GM12878 (cell line): ENCODE data around the gene SLMAP. TPM values are rescaled to one million over a fixed set of nuclear protein-coding genes. Genes with fewer than 3 reads are reported as not detected.

Experiments used
- ATAC-seq: fragments of 200-7000 bp; cut with Tn5 transposase; 3 replicates; pipeline ENCODE4 v1.9.1; 2020; ENCODE audit warnings: mild to moderate bottlenecking, moderate library complexity
- BruUV-seq: library from RNA; stranded (reverse); fragments of 400-500 nt; replicated peaks from 2 replicates; lab custom pipeline; 2021; lab: Mats Ljungman, UMichigan
- CTCF ChIA-PET: fragments of 300-600 bp; sonication (Branson Sonifier 250); formaldehyde crosslinking; extraction: SDS; loops from one replicate; lab custom pipeline; 2021; ENCODE audit warnings: inconsistent platforms; lab: Yijun Ruan, JAX
- POLR2A ChIA-PET: fragments of 350-600 bp; formaldehyde crosslinking; extraction: SDS; loops from one replicate; lab custom pipeline; 2021; ENCODE audit warnings: inconsistent platforms; lab: Charles Lee
- RAD21 ChIA-PET: fragments of 300-600 bp; sonication (Branson Sonifier 250); formaldehyde crosslinking; loops from one replicate; lab custom pipeline; 2023; ENCODE audit warnings: antibody characterized with exemption; ENCODE audit not compliant: unreplicated experiment; lab: Charles Lee
- SMC1A ChIA-PET: fragments of 300-600 bp; sonication (Branson Sonifier 250); formaldehyde crosslinking; loops from one replicate; lab custom pipeline; 2023; ENCODE audit not compliant: unreplicated experiment, uncharacterized antibody; lab: Charles Lee
- DNase-seq: peaks from one replicate; pipeline ENCODE4 v3.0.0-alpha.2; 2011; ENCODE audit warnings: low read depth, low spot score
- FAIRE-seq: peaks from 3 replicates; lab custom pipeline; 2011; peaks lifted over from hg19 to GRCh38; lab: Jason Lieb, UNC
- H2AFZ ChIP-seq: 2 replicates; pipeline ENCODE4 v1.6.0; 2011; ENCODE audit warnings: low read depth, low read length, control low read depth; ENCODE audit not compliant: control insufficient read depth
- H3K27ac ChIP-seq: 2 replicates; pipeline ENCODE4 v1.5.1; 2011; ENCODE audit warnings: control low read depth; ENCODE audit not compliant: control insufficient read depth, insufficient read depth
- H3K27me3 ChIP-seq, 2 experiments: replicated peaks in 1 of 2; 2 replicates each; pipeline versions ENCODE4 v1.6.0 to v1.6.1; 2011; ENCODE audit warnings: low read length in 1 of 2; ENCODE audit not compliant: control insufficient read depth in 2 of 2, insufficient read depth in 2 of 2
- H3K36me3 ChIP-seq, 2 experiments: 2 replicates each; pipeline ENCODE4 v1.5.1; 2011; ENCODE audit warnings: low read length in 1 of 2; ENCODE audit not compliant: control insufficient read depth in 2 of 2, insufficient read depth in 2 of 2
- H3K4me1 ChIP-seq: 2 replicates; pipeline ENCODE4 v1.6.1; 2011; ENCODE audit warnings: mild to moderate bottlenecking, low read length, moderate library complexity, mixed read lengths; ENCODE audit not compliant: control insufficient read depth, insufficient read depth
- H3K4me2 ChIP-seq: 2 replicates; pipeline ENCODE4 v1.6.0; 2011; ENCODE audit warnings: control low read depth; ENCODE audit not compliant: control insufficient read depth, insufficient read depth
- H3K4me3 ChIP-seq: fragments of 200-600 bp; sonication (generic); 2 replicates; pipeline ENCODE4 v1.5.1; 2016
- H3K79me2 ChIP-seq: 2 replicates; pipeline ENCODE4 v1.6.0; 2011; ENCODE audit warnings: low read length; ENCODE audit not compliant: control insufficient read depth, insufficient read depth
- H3K9ac ChIP-seq: 2 replicates; pipeline ENCODE4 v1.8.0; 2011; ENCODE audit warnings: low read length, control low read depth, mixed read lengths; ENCODE audit not compliant: control insufficient read depth, insufficient read depth
- H3K9me3 ChIP-seq: replicated peaks from 3 replicates; pipeline ENCODE4 v1.5.1; 2011; ENCODE audit warnings: mild to moderate bottlenecking, low read length; ENCODE audit not compliant: control insufficient read depth, insufficient read depth
- H4K20me1 ChIP-seq: 2 replicates; pipeline ENCODE4 v1.6.0; 2011; ENCODE audit not compliant: control insufficient read depth, insufficient read depth
- BCL3 ChIP-seq: IDR thresholded peaks from 2 replicates; pipeline ENCODE4 v1.6.1; 2011; ENCODE audit warnings: borderline replicate concordance, low read depth, mild to moderate bottlenecking, moderate library complexity, low read length; ENCODE audit not compliant: insufficient read depth, poor library complexity, severe bottlenecking
- HDGF ChIP-seq: fragments of 450-650 bp; IDR thresholded peaks from 2 replicates; pipeline ENCODE4 v1.6.1; 2016; ENCODE audit warnings: antibody characterized with exemption
- MYC ChIP-seq: IDR thresholded peaks from 2 replicates; pipeline ENCODE4 v1.6.1; 2011; ENCODE audit warnings: mild to moderate bottlenecking, low read length, moderate library complexity, inconsistent platforms; ENCODE audit not compliant: insufficient read depth, insufficient replicate concordance, insufficient read length, severe bottlenecking
- POLR2A ChIP-seq: IDR thresholded peaks from 2 replicates; pipeline ENCODE4 v1.6.1; 2011; ENCODE audit warnings: low read depth, mild to moderate bottlenecking, low read length
- WGBS: methylation state at CpG from one replicate; pipeline ENCODE4 v1.1.6; 2016; ENCODE audit warnings: low lambda C conversion rate; ENCODE audit not compliant: insufficient replicate concordance, insufficient coverage; ENCODE audit errors: missing lambda C conversion rate; 5-methylcytosine and 5-hydroxymethylcytosine counted together
- in situ Hi-C: fragments of 300-500 bp; cut with MboI; formaldehyde crosslinking; loops from 9 replicates; pipeline ENCODE4 v1.14.3; 2018; ENCODE audit warnings: mixed read lengths
- intact Hi-C: fragments of 100-400 bp; cut with micrococcal nuclease; formaldehyde crosslinking; loops from one replicate; pipeline ENCODE4 v1.14.2; 2022; ENCODE audit not compliant: unreplicated experiment
- polyA plus RNA-seq, 11 experiments: library from polyadenylated mRNA; depleted of rRNA in 4 of 11; unstranded in 6 of 11; stranded (reverse) in 5 of 11; fragments of >200 nt; fragmentation: Nextera tagmentation in 4 of 11; fragmentation: Illumina TruSeq in 1 of 11; extraction: Ambion mirVana in 4 of 11; extraction: Trizol in 1 of 11; gene quantifications; 1 replicate in 1 of 11; 2 replicates in 10 of 11; pipeline versions ENCODE4 v1.2.1 to v1.2.3, GENCODE V29; 2011 to 2016; ENCODE audit warnings: inconsistent platforms in 2 of 11, missing spikeins in 2 of 11, low read depth in 1 of 11
- total RNA-seq, 4 experiments: library from RNA; depleted of rRNA in 3 of 4; stranded (reverse); fragments of >200 nt in 3 of 4; fragmentation: Illumina TruSeq in 1 of 4; extraction: Trizol in 1 of 4; gene quantifications; 2 replicates each; pipeline versions ENCODE4 v1.2.1 to v1.2.3, GENCODE V29; 2013 to 2021
- TF ChIP-seq, protein P1 (sequence below): fragments of 450-650 bp; formaldehyde crosslinking; IDR thresholded peaks from 2 replicates; pipeline ENCODE4 v1.5.0; 2022; ENCODE audit warnings: mild to moderate bottlenecking, missing genetic modification characterization

Gene SLMAP
- total and polyA plus RNA-seq, 10 of the 15 experiments (the other 5 are each of a cell fraction or from before 2014, with no cell fraction given) = 8.3 to 43.8 (median 26.4) TPM

- Histone ChIP-seq H3K27ac (no peak overlapping the region), H3K79me2 (peaks cover 49% of the 10 kb centered on the region), H3K9ac (no peak overlapping the region), H3K4me1 (no peaks in the 10 kb centered on the region), H3K4me3 (no peak overlapping the region), H3K36me3 (peaks cover 0 to 3% of the 10 kb centered on the region in 2 experiments; a peak in 1 of 4 replicates), H3K4me2 (no peak overlapping the region), H2AFZ (no peak overlapping the region), H3K9me3 (no peaks in the 10 kb centered on the region), H4K20me1 (no peaks in the 10 kb centered on the region), H3K27me3 (no peaks in the 10 kb centered on the region)
- ChIA-PET CTCF (interaction anchor here (0.7 kb wide), 1 partner anchor 19 kb away, joined by 3 read pairs; no protein-coding TSS in a partner anchor), POLR2A (interaction anchor here (0.5 kb wide), 1 partner anchor 594 kb away, joined by 4 read pairs; no protein-coding TSS in a partner anchor), SMC1A (interaction anchor here (0.8 to 3.2 kb wide), 4 partner anchors 8 to 47 kb away, joined by 3 to 10 read pairs (median 4); no protein-coding TSS in a partner anchor), RAD21 (no interaction called here)
- BruUV-seq = no TSS peak
- FAIRE-seq (no peak), ATAC-seq (no peak), DNase-seq (no peak)
- no peak for TF ChIP-seq MYC
- TF ChIP-seq, protein P1, sequence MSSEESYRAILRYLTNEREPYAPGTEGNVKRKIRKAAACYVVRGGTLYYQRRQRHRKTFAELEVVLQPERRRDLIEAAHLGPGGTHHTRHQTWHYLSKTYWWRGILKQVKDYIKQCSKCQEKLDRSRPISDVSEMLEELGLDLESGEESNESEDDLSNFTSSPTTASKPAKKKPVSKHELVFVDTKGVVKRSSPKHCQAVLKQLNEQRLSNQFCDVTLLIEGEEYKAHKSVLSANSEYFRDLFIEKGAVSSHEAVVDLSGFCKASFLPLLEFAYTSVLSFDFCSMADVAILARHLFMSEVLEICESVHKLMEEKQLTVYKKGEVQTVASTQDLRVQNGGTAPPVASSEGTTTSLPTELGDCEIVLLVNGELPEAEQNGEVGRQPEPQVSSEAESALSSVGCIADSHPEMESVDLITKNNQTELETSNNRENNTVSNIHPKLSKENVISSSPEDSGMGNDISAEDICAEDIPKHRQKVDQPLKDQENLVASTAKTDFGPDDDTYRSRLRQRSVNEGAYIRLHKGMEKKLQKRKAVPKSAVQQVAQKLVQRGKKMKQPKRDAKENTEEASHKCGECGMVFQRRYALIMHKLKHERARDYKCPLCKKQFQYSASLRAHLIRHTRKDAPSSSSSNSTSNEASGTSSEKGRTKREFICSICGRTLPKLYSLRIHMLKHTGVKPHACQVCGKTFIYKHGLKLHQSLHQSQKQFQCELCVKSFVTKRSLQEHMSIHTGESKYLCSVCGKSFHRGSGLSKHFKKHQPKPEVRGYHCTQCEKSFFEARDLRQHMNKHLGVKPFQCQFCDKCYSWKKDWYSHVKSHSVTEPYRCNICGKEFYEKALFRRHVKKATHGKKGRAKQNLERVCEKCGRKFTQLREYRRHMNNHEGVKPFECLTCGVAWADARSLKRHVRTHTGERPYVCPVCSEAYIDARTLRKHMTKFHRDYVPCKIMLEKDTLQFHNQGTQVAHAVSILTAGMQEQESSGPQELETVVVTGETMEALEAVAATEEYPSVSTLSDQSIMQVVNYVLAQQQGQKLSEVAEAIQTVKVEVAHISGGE (CRISPR knock-in tag) = no peak
- no peak for TF ChIP-seq BCL3
- no peak for TF ChIP-seq HDGF
- TF ChIP-seq POLR2A = no peak
- in situ Hi-C loops = no loop called here
- 86% methylated on average over 4 of the region's 4 CpGs for WGBS
- intact Hi-C loops = no loop called here
Observed at GRCh38 chr3:57772251-57772650, 16.1 kb downstream of the SLMAP start.
